ENCODE results near the gene CAMK1D.

The CAMK1D gene

GRCh38 chr10:12617191-12618175, 268.1 kb downstream of the CAMK1D start:
- Mint-ChIP-seq H3K27ac (no peak overlapping the region), H3K27me3 (no peaks in the 10 kb centered on the region), H3K36me3 (no peaks in the 10 kb centered on the region), H3K4me3 (no peak overlapping the region), H3K4me1 (ENCODE audit: low read depth) (peaks cover 6% of the 10 kb centered on the region), H3K9me3 (ENCODE audit: low read depth) (no peaks in the 10 kb centered on the region)

DNA sequence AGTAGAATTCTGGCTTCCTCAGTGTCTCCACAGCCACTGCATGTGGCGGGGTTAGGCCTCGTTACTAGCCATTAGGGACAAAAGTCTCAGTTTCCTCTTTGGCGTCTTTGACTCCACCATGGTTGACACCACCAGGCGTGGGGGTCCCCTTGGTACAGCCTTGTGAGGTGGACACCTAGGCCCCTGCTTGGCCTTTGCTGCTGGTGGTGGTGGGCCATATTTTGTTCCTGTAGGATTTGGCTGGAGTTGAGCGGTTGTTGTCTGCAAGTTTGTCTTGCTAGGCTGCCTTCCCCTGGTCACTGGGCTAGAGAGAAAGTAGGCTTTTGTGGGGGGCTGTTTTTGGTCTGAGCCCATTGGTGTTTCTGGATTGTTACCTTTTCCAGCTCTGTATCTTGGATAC, 272.7 kb downstream of the CAMK1D start:
- Mint-ChIP-seq H3K4me3 (no peak overlapping the region), H3K4me1 (ENCODE audit: low read depth) (peaks cover 6% of the 10 kb centered on the region), H3K9me3 (ENCODE audit: low read depth) (no peaks in the 10 kb centered on the region), H3K27ac (no peak overlapping the region), H3K36me3 (peaks cover 6% of the 10 kb centered on the region), H3K27me3 (no peaks in the 10 kb centered on the region)

GRCh38 chr10:12622691-12623090, 273.3 kb downstream of the CAMK1D start:
- Mint-ChIP-seq H3K9me3 (ENCODE audit: low read depth) (no peaks in the 10 kb centered on the region), H3K27ac (no peak overlapping the region), H3K27me3 (no peaks in the 10 kb centered on the region), H3K4me3 (no peak overlapping the region), H3K4me1 (ENCODE audit: low read depth) (peaks cover 6% of the 10 kb centered on the region), H3K36me3 (peaks cover 6% of the 10 kb centered on the region)

DNA sequence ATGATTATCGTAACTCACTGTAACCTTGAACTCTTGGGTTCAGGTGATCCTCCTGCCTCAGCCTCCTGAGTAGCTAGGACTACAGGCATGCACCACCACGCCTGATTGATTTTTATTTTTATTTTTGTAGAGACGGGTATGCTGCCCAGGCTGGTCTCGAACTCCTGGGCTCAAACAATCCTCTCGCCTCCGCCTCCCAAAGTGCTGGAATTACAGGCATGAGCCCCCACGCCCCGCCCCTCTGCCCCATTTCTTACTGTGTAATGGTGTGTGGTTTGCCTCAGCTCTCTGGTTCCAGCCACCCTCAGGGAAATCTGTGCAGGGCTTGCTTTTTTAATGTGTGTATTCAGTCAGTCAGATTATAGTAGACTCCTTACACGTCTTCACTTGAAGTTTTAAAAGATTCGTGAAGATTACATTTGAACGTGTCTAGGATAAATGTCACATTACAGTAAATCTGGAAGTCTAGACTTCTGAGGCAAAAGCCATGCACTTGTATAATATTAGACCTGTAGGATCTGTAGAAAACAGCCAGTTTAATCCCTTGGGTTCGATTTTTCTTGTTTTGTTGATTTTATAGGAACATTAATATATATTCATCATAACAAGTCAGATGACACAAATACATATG, 276.2 kb downstream of the CAMK1D start:
- Mint-ChIP-seq H3K27ac (no peak overlapping the region), H3K4me1 (ENCODE audit: low read depth) (peaks cover 12% of the 10 kb centered on the region), H3K4me3 (no peak overlapping the region), H3K9me3 (ENCODE audit: low read depth) (no peaks in the 10 kb centered on the region), H3K27me3 (no peaks in the 10 kb centered on the region), H3K36me3 (peaks cover 9% of the 10 kb centered on the region)

DNA sequence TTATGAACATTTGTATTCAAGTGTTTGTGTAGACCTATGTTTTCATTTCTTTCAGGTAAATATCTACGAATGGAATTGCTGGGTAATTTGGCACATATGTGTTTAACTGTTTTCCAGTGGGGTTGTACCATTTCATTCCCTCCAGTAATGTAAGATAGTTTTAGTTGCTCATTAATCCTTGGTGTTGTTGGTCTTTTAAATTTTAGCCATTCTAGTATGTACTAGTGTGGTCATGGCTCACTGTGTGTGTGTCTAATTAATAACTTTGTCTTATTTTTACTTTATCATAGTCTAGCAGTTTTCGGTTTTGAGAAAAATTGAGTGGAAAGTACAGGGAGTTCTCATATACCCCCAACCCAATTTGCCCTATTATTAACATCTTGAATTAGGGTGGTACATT, 278.8 kb downstream of the CAMK1D start:
- peaks cover 9% of the 10 kb centered on the region for H3K36me3 Mint-ChIP-seq

GRCh38 chr10:12628964-12629766, 279.8 kb downstream of the CAMK1D start:
- H3K27me3 Mint-ChIP-seq = no peaks in the 10 kb centered on the region
- no peak overlapping the region for H3K4me3 Mint-ChIP-seq
- H3K36me3 Mint-ChIP-seq = peaks cover 7% of the 10 kb centered on the region
- peaks cover 15% of the 10 kb centered on the region for H3K4me1 Mint-ChIP-seq (ENCODE audit: low read depth)
- no peak overlapping the region for H3K27ac Mint-ChIP-seq
- H3K9me3 Mint-ChIP-seq (ENCODE audit: low read depth) = no peaks in the 10 kb centered on the region

More for the DNA sequence above, 278.8 kb downstream of the CAMK1D start:
- Mint-ChIP-seq H3K4me1 (ENCODE audit: low read depth) (peaks cover 12% of the 10 kb centered on the region), H3K9me3 (ENCODE audit: low read depth) (no peaks in the 10 kb centered on the region), H3K4me3 (no peak overlapping the region), H3K27me3 (no peaks in the 10 kb centered on the region), H3K27ac (peak overlapping the region; percentile 31)

DNA sequence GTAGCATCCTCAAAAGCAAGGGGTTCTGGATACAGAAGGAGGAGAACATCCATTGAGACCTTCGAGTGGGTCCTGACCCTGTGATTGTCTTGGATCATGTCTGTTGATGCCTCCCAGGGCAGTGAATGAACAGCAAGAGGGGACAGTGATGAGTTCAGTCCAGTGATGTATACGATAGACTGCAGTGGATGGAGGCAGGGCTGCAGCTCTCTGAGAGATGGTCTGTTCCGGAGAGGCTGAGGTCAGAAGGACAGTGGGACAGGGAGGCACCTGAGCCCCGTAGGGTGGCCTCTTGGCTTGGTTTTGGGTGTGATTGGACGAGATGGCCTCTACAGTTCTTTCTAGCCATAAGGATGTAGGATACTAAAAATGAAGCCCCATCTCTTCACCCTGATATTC, 280.4 kb downstream of the CAMK1D start:
- Mint-ChIP-seq H3K4me1 (ENCODE audit: low read depth) (peaks cover 21% of the 10 kb centered on the region), H3K27me3 (no peaks in the 10 kb centered on the region), H3K36me3 (peaks cover 3% of the 10 kb centered on the region), H3K9me3 (ENCODE audit: low read depth) (no peaks in the 10 kb centered on the region), H3K27ac (no peak overlapping the region), H3K4me3 (no peak overlapping the region)

- H3K27me3 Mint-ChIP-seq = no peaks in the 10 kb centered on the region
- H3K9me3 Mint-ChIP-seq (ENCODE audit: low read depth) = no peaks in the 10 kb centered on the region
- H3K4me3 Mint-ChIP-seq = no peak overlapping the region
- peaks cover 3% of the 10 kb centered on the region for H3K36me3 Mint-ChIP-seq
- no peak overlapping the region for H3K27ac Mint-ChIP-seq
- H3K4me1 Mint-ChIP-seq (ENCODE audit: low read depth) = peaks cover 35% of the 10 kb centered on the region
Observed at GRCh38 chr10:12631216-12631615, 281.9 kb downstream of the CAMK1D start.

GRCh38 chr10:12631787-12632562, 282.6 kb downstream of the CAMK1D start:
- Mint-ChIP-seq H3K27ac (no peak overlapping the region), H3K9me3 (ENCODE audit: low read depth) (no peaks in the 10 kb centered on the region), H3K4me1 (ENCODE audit: low read depth) (peaks cover 39% of the 10 kb centered on the region), H3K4me3 (no peak overlapping the region), H3K27me3 (no peaks in the 10 kb centered on the region), H3K36me3 (peaks cover 3% of the 10 kb centered on the region)

DNA sequence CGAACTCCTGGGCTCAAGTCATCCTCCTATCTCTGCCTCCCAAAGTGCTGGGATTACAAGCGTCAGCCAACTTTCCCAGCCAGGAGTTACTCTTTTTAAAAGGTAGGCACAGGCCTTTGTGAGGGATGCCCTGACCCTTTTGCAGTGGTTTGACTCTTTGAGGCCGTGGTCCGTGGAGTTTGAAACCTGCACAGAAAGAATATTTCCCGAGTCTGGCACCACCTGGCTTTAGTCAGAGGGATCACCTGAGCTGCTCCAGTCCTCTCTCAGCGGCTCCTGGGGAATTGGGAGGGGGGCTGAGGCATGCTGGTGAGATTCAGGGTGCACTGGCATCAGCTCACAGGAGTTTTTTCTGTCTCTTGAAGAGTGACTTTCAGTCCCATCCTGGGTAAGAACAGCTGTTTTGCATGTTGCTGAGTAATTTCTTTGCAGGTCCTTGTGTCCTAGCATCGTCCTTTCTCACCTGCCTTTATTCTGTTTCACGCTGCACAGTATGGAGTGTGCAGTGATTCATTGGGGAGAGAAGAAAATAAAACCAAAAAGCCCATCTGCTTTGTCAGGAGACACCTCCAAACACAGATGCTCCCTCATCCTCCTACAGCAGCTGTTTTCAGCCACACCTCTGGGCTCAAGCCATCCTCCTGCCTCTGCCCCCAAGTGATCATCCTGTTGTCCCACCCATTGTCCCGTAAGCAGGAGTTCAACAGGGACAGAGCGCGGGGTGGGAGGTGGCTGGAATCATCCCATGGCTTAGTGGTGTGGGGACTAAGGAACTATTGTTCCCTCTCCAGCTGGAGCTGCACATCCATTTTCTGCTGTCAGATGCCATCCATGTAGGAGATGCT, 284.7 kb downstream of the CAMK1D start:
- Mint-ChIP-seq H3K27ac (peak overlapping the region; percentile 82), H3K4me3 (no peak overlapping the region), H3K36me3 (peaks cover 3% of the 10 kb centered on the region), H3K27me3 (no peaks in the 10 kb centered on the region), H3K4me1 (ENCODE audit: low read depth) (peaks cover 48% of the 10 kb centered on the region), H3K9me3 (ENCODE audit: low read depth) (no peaks in the 10 kb centered on the region)

GRCh38 chr10:12634621-12634931, 285.2 kb downstream of the CAMK1D start:
- Mint-ChIP-seq H3K4me1 (ENCODE audit: low read depth) (peaks cover 42% of the 10 kb centered on the region), H3K36me3 (no peaks in the 10 kb centered on the region), H3K9me3 (ENCODE audit: low read depth) (no peaks in the 10 kb centered on the region), H3K27me3 (no peaks in the 10 kb centered on the region), H3K27ac (peak overlapping the region; percentile 82), H3K4me3 (peak overlapping the region; percentile 28)

DNA sequence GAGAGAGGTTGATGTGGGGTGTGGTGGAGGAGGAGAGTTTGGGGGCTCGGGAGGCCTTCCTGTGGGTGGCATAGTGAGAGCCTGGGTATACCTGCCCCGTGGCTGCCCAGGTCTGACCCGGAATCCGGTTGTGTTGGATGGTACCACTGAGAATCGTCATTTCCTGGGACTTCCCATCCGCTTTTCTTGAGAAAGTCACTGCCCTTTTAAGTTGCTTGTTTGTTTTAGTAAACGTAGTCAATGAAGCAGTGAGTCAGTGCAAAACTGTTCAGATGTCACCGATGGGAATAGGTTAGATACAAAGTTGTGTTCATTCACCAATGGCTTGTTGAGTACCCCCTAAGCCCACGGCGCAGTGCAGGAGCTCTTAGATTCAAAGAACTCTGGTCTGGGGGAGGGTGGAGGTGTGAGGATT, 285.8 kb downstream of the CAMK1D start:
- Mint-ChIP-seq H3K27me3 (no peaks in the 10 kb centered on the region), H3K4me1 (ENCODE audit: low read depth) (peaks cover 41% of the 10 kb centered on the region)

GRCh38 chr10:12636571-12636970, 287.2 kb downstream of the CAMK1D start:
- no peaks in the 10 kb centered on the region for H3K9me3 Mint-ChIP-seq (ENCODE audit: low read depth)
- H3K36me3 Mint-ChIP-seq = no peaks in the 10 kb centered on the region
- H3K27ac Mint-ChIP-seq = no peak overlapping the region
- no peaks in the 10 kb centered on the region for H3K27me3 Mint-ChIP-seq
- H3K4me3 Mint-ChIP-seq = no peak overlapping the region
- peaks cover 43% of the 10 kb centered on the region for H3K4me1 Mint-ChIP-seq (ENCODE audit: low read depth)

More for the DNA sequence above, 285.8 kb downstream of the CAMK1D start:
- H3K9me3 Mint-ChIP-seq (ENCODE audit: low read depth) = no peaks in the 10 kb centered on the region
- H3K27ac Mint-ChIP-seq = peak overlapping the region; percentile 82
- H3K36me3 Mint-ChIP-seq = no peaks in the 10 kb centered on the region
- peak overlapping the region; percentile 28 for H3K4me3 Mint-ChIP-seq

GRCh38 chr10:12637649-12638048, 288.3 kb downstream of the CAMK1D start:
- H3K27ac Mint-ChIP-seq = no peak overlapping the region

More at GRCh38 chr10:12637649-12638048, 288.3 kb downstream of the CAMK1D start:
- Mint-ChIP-seq H3K4me1 (ENCODE audit: low read depth) (peaks cover 43% of the 10 kb centered on the region), H3K4me3 (no peak overlapping the region), H3K36me3 (no peaks in the 10 kb centered on the region), H3K9me3 (ENCODE audit: low read depth) (no peaks in the 10 kb centered on the region), H3K27me3 (no peaks in the 10 kb centered on the region)

All from activated naive CD8-positive, alpha-beta T cell (primary cell).